Neural progenitor cell (in vitro differentiated cells): ENCODE data around the gene REM2. TPM values are rescaled to one million over a fixed set of nuclear protein-coding genes. Genes with fewer than 3 reads are reported as not detected.

Experiments used
- DNase-seq: peaks from one replicate; pipeline ENCODE4 v3.0.0-alpha.2; 2016; ENCODE audit warnings: low spot score
- H2AFZ ChIP-seq: fragments of 200-600 bp; sonication (generic); replicated peaks from 2 replicates; pipeline ENCODE4 v1.6.1; 2016; ENCODE audit warnings: antibody characterized with exemption
- H3F3A ChIP-seq: fragments of 200-600 bp; sonication (generic); 2 replicates; pipeline ENCODE4 v1.6.1; 2016; ENCODE audit warnings: antibody characterized with exemption, low read depth
- H3K27ac ChIP-seq: fragments of 200-600 bp; sonication (generic); 2 replicates; pipeline ENCODE4 v1.5.1; 2016; ENCODE audit warnings: mild to moderate bottlenecking
- H3K27me3 ChIP-seq: fragments of 200-600 bp; sonication (generic); 2 replicates; pipeline ENCODE4 v1.6.1; 2016; ENCODE audit warnings: mild to moderate bottlenecking, moderate library complexity
- H3K36me3 ChIP-seq: fragments of 200-600 bp; sonication (generic); 2 replicates; pipeline ENCODE4 v1.5.1; 2016
- H3K4me1 ChIP-seq: fragments of 200-600 bp; sonication (generic); 2 replicates; pipeline ENCODE4 v1.6.1; 2016; ENCODE audit warnings: mixed run types
- H3K4me2 ChIP-seq: fragments of 200-600 bp; sonication (generic); 2 replicates; pipeline ENCODE4 v1.6.1; 2016
- H3K4me3 ChIP-seq: fragments of 200-600 bp; sonication (generic); 2 replicates; pipeline ENCODE4 v1.5.1; 2016
- H3K79me2 ChIP-seq: fragments of 200-600 bp; sonication (generic); 2 replicates; pipeline ENCODE4 v1.6.1; 2016; ENCODE audit warnings: low read depth
- H3K9ac ChIP-seq: fragments of 200-600 bp; sonication (generic); 2 replicates; pipeline ENCODE4 v1.6.1; 2016
- H3K9me3 ChIP-seq: fragments of 200-600 bp; sonication (generic); 2 replicates; pipeline ENCODE4 v1.5.1; 2016; ENCODE audit warnings: low read depth
- H4K20me1 ChIP-seq: fragments of 200-600 bp; sonication (generic); 2 replicates; pipeline ENCODE4 v1.6.1; 2016; ENCODE audit warnings: low read depth
- H3K27ac Mint-ChIP-seq: 3 replicates; pipeline ENCODE4 v1.8.0; 2021; ENCODE audit warnings: mixed read lengths
- H3K27me3 Mint-ChIP-seq: 2 replicates; pipeline ENCODE4 v1.8.0; 2022; ENCODE audit warnings: low read depth, mild to moderate bottlenecking, inconsistent platforms, moderate library complexity, mixed read lengths; ENCODE audit not compliant: insufficient read depth
- H3K36me3 Mint-ChIP-seq: 3 replicates; pipeline ENCODE4 v1.8.0; 2021; ENCODE audit warnings: mixed read lengths
- H3K4me1 Mint-ChIP-seq: 3 replicates; pipeline ENCODE4 v1.8.0; 2021; ENCODE audit warnings: mixed read lengths
- H3K4me3 Mint-ChIP-seq: 3 replicates; pipeline ENCODE4 v1.8.0; 2021; ENCODE audit warnings: mild to moderate bottlenecking, moderate library complexity, mixed read lengths
- H3K9me3 Mint-ChIP-seq: 3 replicates; pipeline ENCODE4 v1.8.0; 2020; ENCODE audit warnings: mixed read lengths
- EZH2 ChIP-seq: fragments of 200-600 bp; sonication (generic); IDR thresholded peaks from 2 replicates; pipeline ENCODE4 v1.6.1; 2017; ENCODE audit warnings: antibody characterized with exemption, mild to moderate bottlenecking, moderate library complexity
- EZH2phosphoT487 ChIP-seq: fragments of 200-600 bp; sonication (generic); IDR thresholded peaks from 2 replicates; pipeline ENCODE4 v1.6.1; 2017; ENCODE audit warnings: antibody characterized with exemption
- total RNA-seq: library from RNA; depleted of rRNA; stranded (reverse); fragments of >200 nt; gene quantifications from 2 replicates; pipeline ENCODE4 v1.2.3, GENCODE V29; 2015; ENCODE audit warnings: low replicate concordance
- TF ChIP-seq, protein P1 (sequence below): fragments of 200-600 bp; sonication (generic); IDR thresholded peaks from 2 replicates; pipeline ENCODE4 v1.5.1; 2017; ENCODE audit warnings: antibody characterized with exemption, mild to moderate bottlenecking

Gene REM2
- total RNA-seq, 1 donor from 2014 or later, result 1.7 TPM

DNA sequence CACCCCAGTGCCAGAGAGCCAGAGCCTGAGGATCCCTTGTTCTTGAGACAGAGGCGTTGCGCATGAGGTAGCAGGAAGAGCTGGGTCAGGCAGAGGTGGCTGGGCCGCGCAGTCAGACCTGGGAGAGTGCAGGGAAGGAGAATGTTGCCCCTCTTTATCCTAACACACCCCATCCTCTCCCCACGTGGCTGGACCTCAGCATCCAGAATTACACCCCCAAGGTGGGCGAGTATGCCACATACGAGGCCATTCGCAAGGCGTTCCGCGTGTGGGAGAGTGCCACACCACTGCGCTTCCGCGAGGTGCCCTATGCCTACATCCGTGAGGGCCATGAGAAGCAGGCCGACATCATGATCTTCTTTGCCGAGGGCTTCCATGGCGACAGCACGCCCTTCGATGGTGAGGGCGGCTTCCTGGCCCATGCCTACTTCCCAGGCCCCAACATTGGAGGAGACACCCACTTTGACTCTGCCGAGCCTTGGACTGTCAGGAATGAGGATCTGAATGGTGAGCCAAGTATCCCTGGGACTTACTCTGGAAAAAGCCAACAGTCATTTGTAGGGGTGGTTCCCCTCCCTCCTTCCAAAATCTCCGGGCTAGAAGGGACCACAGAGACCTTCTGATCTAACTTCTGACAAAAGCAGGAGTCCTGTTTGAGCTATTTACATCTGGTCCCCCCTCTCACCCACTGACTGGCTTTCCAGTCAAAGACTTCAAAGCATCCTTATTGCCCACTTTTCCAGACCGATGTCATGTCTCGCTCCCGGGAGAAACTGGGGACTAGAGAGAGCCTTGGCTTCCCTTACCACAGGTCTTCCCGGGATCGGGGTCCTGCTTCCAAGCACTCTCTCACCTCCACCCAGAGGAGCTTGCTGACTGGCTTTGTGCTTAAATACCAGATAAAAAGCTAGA, 40.6 kb upstream of the REM2 start:
- H3K27ac ChIP-seq, result no peak overlapping the region
- H3K4me3 ChIP-seq, result no peak overlapping the region
- no peaks in the 10 kb centered on the region for H3K4me1 ChIP-seq
- no peaks in the 10 kb centered on the region for H3K36me3 ChIP-seq
- TF ChIP-seq, protein P1, sequence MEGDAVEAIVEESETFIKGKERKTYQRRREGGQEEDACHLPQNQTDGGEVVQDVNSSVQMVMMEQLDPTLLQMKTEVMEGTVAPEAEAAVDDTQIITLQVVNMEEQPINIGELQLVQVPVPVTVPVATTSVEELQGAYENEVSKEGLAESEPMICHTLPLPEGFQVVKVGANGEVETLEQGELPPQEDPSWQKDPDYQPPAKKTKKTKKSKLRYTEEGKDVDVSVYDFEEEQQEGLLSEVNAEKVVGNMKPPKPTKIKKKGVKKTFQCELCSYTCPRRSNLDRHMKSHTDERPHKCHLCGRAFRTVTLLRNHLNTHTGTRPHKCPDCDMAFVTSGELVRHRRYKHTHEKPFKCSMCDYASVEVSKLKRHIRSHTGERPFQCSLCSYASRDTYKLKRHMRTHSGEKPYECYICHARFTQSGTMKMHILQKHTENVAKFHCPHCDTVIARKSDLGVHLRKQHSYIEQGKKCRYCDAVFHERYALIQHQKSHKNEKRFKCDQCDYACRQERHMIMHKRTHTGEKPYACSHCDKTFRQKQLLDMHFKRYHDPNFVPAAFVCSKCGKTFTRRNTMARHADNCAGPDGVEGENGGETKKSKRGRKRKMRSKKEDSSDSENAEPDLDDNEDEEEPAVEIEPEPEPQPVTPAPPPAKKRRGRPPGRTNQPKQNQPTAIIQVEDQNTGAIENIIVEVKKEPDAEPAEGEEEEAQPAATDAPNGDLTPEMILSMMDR, result no peak
- TF ChIP-seq EZH2 (no peak), EZH2phosphoT487 (no peak)
- H3K4me2 ChIP-seq, result no peak overlapping the region
- no peaks in the 10 kb centered on the region for H3K9me3 Mint-ChIP-seq
- H3K27me3 ChIP-seq, result peaks cover 11% of the 10 kb centered on the region
- no peak for DNase-seq
- H3K79me2 ChIP-seq, result peaks cover 8% of the 10 kb centered on the region
- no peak overlapping the region for H3K27ac Mint-ChIP-seq
- no peaks in the 10 kb centered on the region for H3F3A ChIP-seq
- no peaks in the 10 kb centered on the region for H3K9me3 ChIP-seq
- H4K20me1 ChIP-seq, result no peaks in the 10 kb centered on the region
- no peak overlapping the region for H3K4me3 Mint-ChIP-seq
- no peak overlapping the region for H3K9ac ChIP-seq
- H3K4me1 Mint-ChIP-seq, result peaks cover 3% of the 10 kb centered on the region
- H3K36me3 Mint-ChIP-seq, result no peaks in the 10 kb centered on the region
- peaks cover 14% of the 10 kb centered on the region for H3K27me3 Mint-ChIP-seq
- no peak overlapping the region for H2AFZ ChIP-seq

DNA sequence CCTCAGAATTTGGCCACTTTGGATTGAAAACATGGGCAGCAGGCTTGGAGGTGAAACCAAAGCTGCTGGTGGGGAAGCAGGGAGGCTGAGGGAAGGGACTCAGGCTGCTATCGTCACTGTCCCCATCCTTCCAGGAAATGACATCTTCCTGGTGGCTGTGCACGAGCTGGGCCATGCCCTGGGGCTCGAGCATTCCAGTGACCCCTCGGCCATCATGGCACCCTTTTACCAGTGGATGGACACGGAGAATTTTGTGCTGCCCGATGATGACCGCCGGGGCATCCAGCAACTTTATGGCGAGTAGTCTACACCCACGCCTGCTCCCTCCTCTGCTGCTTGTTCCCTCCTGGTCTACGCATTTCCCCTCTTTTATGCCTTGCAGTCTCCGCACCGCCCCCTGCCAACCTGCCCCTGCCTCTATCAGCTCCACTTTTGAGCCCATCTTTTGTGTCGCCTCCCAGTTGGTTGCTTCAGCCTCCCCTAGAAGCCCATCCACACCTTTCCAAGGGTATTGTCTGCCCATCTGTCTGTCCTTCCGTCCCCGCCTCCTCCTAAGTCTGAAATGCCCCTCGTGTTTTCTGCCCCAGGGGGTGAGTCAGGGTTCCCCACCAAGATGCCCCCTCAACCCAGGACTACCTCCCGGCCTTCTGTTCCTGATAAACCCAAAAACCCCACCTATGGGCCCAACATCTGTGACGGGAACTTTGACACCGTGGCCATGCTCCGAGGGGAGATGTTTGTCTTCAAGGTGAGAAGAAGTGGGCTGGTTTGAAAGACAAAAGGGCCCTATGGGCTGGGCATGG, 39.7 kb upstream of the REM2 start:
- H3K36me3 Mint-ChIP-seq, result no peaks in the 10 kb centered on the region
- H3K9ac ChIP-seq, result no peak overlapping the region
- no peaks in the 10 kb centered on the region for H3K36me3 ChIP-seq
- no peak overlapping the region for H2AFZ ChIP-seq
- H3K4me3 ChIP-seq, result no peak overlapping the region
- H3K9me3 ChIP-seq, result no peaks in the 10 kb centered on the region
- peaks cover 3% of the 10 kb centered on the region for H3K4me1 ChIP-seq
- no peaks in the 10 kb centered on the region for H3K9me3 Mint-ChIP-seq
- no peak overlapping the region for H3K27ac ChIP-seq
- H3K27ac Mint-ChIP-seq, result peak overlapping the region; percentile 76
- H3K4me2 ChIP-seq, result no peak overlapping the region
- no peak for TF ChIP-seq EZH2phosphoT487
- no peak for TF ChIP-seq EZH2
- TF ChIP-seq, protein P1, result no peak
- no peak overlapping the region for H3K4me3 Mint-ChIP-seq
- H3K27me3 ChIP-seq, result peaks cover 3% of the 10 kb centered on the region
- H3F3A ChIP-seq, result no peaks in the 10 kb centered on the region
- H3K79me2 ChIP-seq, result no peaks in the 10 kb centered on the region
- peaks cover 12% of the 10 kb centered on the region for H3K4me1 Mint-ChIP-seq
- H4K20me1 ChIP-seq, result no peaks in the 10 kb centered on the region
- DNase-seq, result no peak
- H3K27me3 Mint-ChIP-seq, result peaks cover 7% of the 10 kb centered on the region

DNA sequence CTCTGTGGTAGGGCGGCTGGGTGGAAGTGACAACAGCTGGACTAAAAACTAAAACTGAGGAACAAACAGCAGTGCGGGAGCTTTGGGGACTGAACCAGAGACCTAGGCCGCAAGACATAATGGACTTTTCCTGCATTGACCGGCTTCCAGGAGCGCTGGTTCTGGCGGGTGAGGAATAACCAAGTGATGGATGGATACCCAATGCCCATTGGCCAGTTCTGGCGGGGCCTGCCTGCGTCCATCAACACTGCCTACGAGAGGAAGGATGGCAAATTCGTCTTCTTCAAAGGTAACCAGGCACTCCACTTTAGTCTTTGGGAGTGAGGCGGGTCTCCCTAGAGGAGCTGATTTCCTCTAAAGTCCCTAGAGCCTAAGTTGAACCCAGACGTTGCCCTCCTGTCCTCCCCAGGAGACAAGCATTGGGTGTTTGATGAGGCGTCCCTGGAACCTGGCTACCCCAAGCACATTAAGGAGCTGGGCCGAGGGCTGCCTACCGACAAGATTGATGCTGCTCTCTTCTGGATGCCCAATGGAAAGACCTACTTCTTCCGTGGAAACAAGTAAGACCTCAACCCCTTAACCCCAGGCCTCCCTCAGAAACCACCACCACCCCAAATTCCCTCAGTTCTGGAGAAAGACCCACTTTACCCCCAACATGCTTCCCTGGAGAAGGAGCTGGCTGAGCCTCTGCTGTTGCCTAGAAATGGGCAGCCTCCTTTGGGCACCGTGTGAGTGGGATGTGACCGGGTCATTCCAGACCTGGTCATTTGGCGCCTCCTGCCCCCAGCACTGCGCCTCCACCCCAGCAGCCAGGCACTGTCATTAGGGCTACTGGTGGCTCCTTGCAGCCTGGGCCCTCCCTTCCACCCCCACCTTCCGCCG, 38.6 kb upstream of the REM2 start:
- H3K27me3 Mint-ChIP-seq, result peaks cover 5% of the 10 kb centered on the region
- Histone ChIP-seq H3K79me2 (no peaks in the 10 kb centered on the region), H3K4me3 (no peak overlapping the region), H3K36me3 (no peaks in the 10 kb centered on the region), H2AFZ (no peak overlapping the region), H3F3A (peaks cover 3% of the 10 kb centered on the region), H3K27ac (no peak overlapping the region), H3K9me3 (no peaks in the 10 kb centered on the region), H3K4me2 (no peak overlapping the region), H3K4me1 (peaks cover 14% of the 10 kb centered on the region), H4K20me1 (no peaks in the 10 kb centered on the region), H3K9ac (no peak overlapping the region), H3K27me3 (no peaks in the 10 kb centered on the region)
- TF ChIP-seq EZH2phosphoT487 (no peak), EZH2 (no peak)
- TF ChIP-seq, protein P1, result no peak
- H3K4me3 Mint-ChIP-seq, result no peak overlapping the region
- no peak for DNase-seq
- peaks cover 18% of the 10 kb centered on the region for H3K4me1 Mint-ChIP-seq
- H3K36me3 Mint-ChIP-seq, result no peaks in the 10 kb centered on the region
- H3K27ac Mint-ChIP-seq, result no peak overlapping the region
- no peaks in the 10 kb centered on the region for H3K9me3 Mint-ChIP-seq
